WTC11 (cell line): ENCODE results near the gene RAPGEF1. TPM values are rescaled to one million over a fixed set of nuclear protein-coding genes. Genes with fewer than 3 reads are reported as not detected.

Experiments used
- ATAC-seq: fragments of 200-7000 bp; cut with Tn5 transposase; 2 replicates; pipeline ENCODE4 v1.10.0; 2021; ENCODE audit warnings: mild to moderate bottlenecking, moderate library complexity
- CTCF ChIA-PET: fragments of 300-600 bp; sonication (Branson Sonifier 250); formaldehyde crosslinking; loops from one replicate; lab custom pipeline; 2021; ENCODE audit warnings: antibody characterized with exemption; lab: Charles Lee
- POLR2A ChIA-PET: fragments of 350-600 bp; sonication (Branson Sonifier 250); formaldehyde crosslinking; loops from one replicate; lab custom pipeline; 2021; ENCODE audit warnings: antibody characterized with exemption; lab: Charles Lee
- DNase-seq: peaks from one replicate; pipeline ENCODE4 v3.0.0; 2021; ENCODE audit warnings: low spot score
- H3K27ac Mint-ChIP-seq: 2 replicates; pipeline ENCODE4 v1.8.0; 2021; ENCODE audit warnings: mixed read lengths
- H3K27me3 Mint-ChIP-seq: 2 replicates; pipeline ENCODE4 v1.8.0; 2021; ENCODE audit warnings: low read depth, mild to moderate bottlenecking, moderate library complexity, mixed read lengths
- H3K36me3 Mint-ChIP-seq: 2 replicates; pipeline ENCODE4 v1.8.0; 2021; ENCODE audit warnings: mixed read lengths
- H3K4me1 Mint-ChIP-seq: 2 replicates; pipeline ENCODE4 v1.8.0; 2022; ENCODE audit warnings: mixed read lengths
- H3K4me3 Mint-ChIP-seq: 2 replicates; pipeline ENCODE4 v1.8.0; 2021; ENCODE audit warnings: mild to moderate bottlenecking, moderate library complexity, mixed read lengths
- H3K9me3 Mint-ChIP-seq: 2 replicates; pipeline ENCODE4 v1.8.0; 2021; ENCODE audit warnings: mixed read lengths
- ATF1 ChIP-seq: sonication (generic); formaldehyde crosslinking; IDR thresholded peaks from 2 replicates; pipeline ENCODE4 v1.8.1; 2023; ENCODE audit warnings: mild to moderate bottlenecking, moderate library complexity, missing genetic modification reagents
- CREB1 ChIP-seq: sonication (generic); formaldehyde crosslinking; IDR thresholded peaks from 2 replicates; pipeline ENCODE4 v1.8.0; 2023; ENCODE audit warnings: mild to moderate bottlenecking, missing genetic modification reagents
- CREM ChIP-seq: sonication (generic); formaldehyde crosslinking; IDR thresholded peaks from 2 replicates; pipeline ENCODE4 v1.8.1; 2022; ENCODE audit warnings: mild to moderate bottlenecking, missing genetic modification reagents, moderate library complexity
- ESRRA ChIP-seq: sonication (generic); formaldehyde crosslinking; IDR thresholded peaks from 2 replicates; pipeline ENCODE4 v1.8.1; 2022; ENCODE audit warnings: mild to moderate bottlenecking, missing genetic modification reagents, borderline replicate concordance
- FOXP1 ChIP-seq: sonication (generic); formaldehyde crosslinking; IDR thresholded peaks from 2 replicates; pipeline ENCODE4 v1.8.0; 2022; ENCODE audit warnings: missing genetic modification reagents, mild to moderate bottlenecking, moderate library complexity, borderline replicate concordance
- GABPB1 ChIP-seq: sonication (generic); formaldehyde crosslinking; IDR thresholded peaks from 2 replicates; pipeline ENCODE4 v1.8.1; 2023; ENCODE audit warnings: mild to moderate bottlenecking, missing genetic modification reagents
- GTF2I ChIP-seq: fragments of 250-450 bp; sonication (Bioruptor Pico); conservative IDR thresholded peaks from 2 replicates; pipeline ENCODE4 v1.4.0; 2021; ENCODE audit warnings: mild to moderate bottlenecking
- HMGA2 ChIP-seq: fragments of 250-450 bp; sonication (Bioruptor Pico); IDR thresholded peaks from 2 replicates; pipeline ENCODE4 v1.4.0; 2021; ENCODE audit warnings: mild to moderate bottlenecking, moderate library complexity
- IRF2 ChIP-seq: sonication (generic); formaldehyde crosslinking; IDR thresholded peaks from 2 replicates; pipeline ENCODE4 v1.8.0; 2022; ENCODE audit warnings: low read depth, missing genetic modification reagents, borderline replicate concordance
- JUN ChIP-seq: sonication (generic); formaldehyde crosslinking; IDR thresholded peaks from 2 replicates; pipeline ENCODE4 v1.8.0; 2023; ENCODE audit warnings: mild to moderate bottlenecking, missing genetic modification reagents
- PRDM15 ChIP-seq: sonication (generic); formaldehyde crosslinking; IDR thresholded peaks from 2 replicates; pipeline ENCODE4 v1.8.0; 2022; ENCODE audit warnings: missing genetic modification reagents
- RORB ChIP-seq: fragments of 250-450 bp; sonication (Bioruptor Pico); IDR thresholded peaks from 2 replicates; pipeline ENCODE4 v1.9.0; 2021; ENCODE audit warnings: mild to moderate bottlenecking
- SMAD4 ChIP-seq: sonication (generic); formaldehyde crosslinking; IDR thresholded peaks from 2 replicates; pipeline ENCODE4 v1.8.0; 2022; ENCODE audit warnings: mild to moderate bottlenecking, missing genetic modification reagents
- TCF7 ChIP-seq: sonication (generic); formaldehyde crosslinking; IDR thresholded peaks from 2 replicates; pipeline ENCODE4 v1.8.0; 2022; ENCODE audit warnings: mild to moderate bottlenecking, low read depth, missing genetic modification reagents, moderate library complexity
- TEAD4 ChIP-seq: sonication (generic); formaldehyde crosslinking; IDR thresholded peaks from 2 replicates; pipeline ENCODE4 v1.8.0; 2022; ENCODE audit warnings: mild to moderate bottlenecking, missing genetic modification reagents
- USF2 ChIP-seq: sonication (generic); formaldehyde crosslinking; IDR thresholded peaks from 2 replicates; pipeline ENCODE4 v1.8.1; 2023; ENCODE audit warnings: mild to moderate bottlenecking, missing genetic modification reagents, moderate library complexity
- ZNF425 ChIP-seq: fragments of 250-450 bp; sonication (Bioruptor Pico); conservative IDR thresholded peaks from 2 replicates; pipeline ENCODE4 v1.9.0; 2021; ENCODE audit warnings: mild to moderate bottlenecking
- ZNF512 ChIP-seq: sonication (generic); formaldehyde crosslinking; IDR thresholded peaks from 2 replicates; pipeline ENCODE4 v1.8.1; 2022; ENCODE audit warnings: missing genetic modification reagents, borderline replicate concordance
- total RNA-seq: library from RNA; stranded (reverse); gene quantifications from 3 replicates; pipeline ENCODE4 v1.2.3, GENCODE V29; 2021
- TF ChIP-seq, protein P1 (sequence below): sonication (generic); formaldehyde crosslinking; IDR thresholded peaks from 2 replicates; pipeline ENCODE4 v1.8.0; 2022; ENCODE audit warnings: mild to moderate bottlenecking, missing genetic modification reagents
- TF ChIP-seq, protein P2 (sequence below): sonication (generic); formaldehyde crosslinking; IDR thresholded peaks from 2 replicates; pipeline ENCODE4 v1.8.1; 2023; ENCODE audit warnings: mild to moderate bottlenecking, missing genetic modification reagents, moderate library complexity
- TF ChIP-seq, protein P3 (sequence below): fragments of 250-450 bp; sonication (Bioruptor Pico); IDR thresholded peaks from 2 replicates; pipeline ENCODE4 v1.9.0; 2021; ENCODE audit warnings: mild to moderate bottlenecking

RAPGEF1 gene
- total RNA-seq, 1 experiment from 2014 or later: 66.2 TPM

- TF ChIP-seq PRDM15 (CRISPR knock-in tag) (no peak), ZNF425 (no peak), JUN (CRISPR knock-in tag) (no peak)
- TF ChIP-seq, protein P1, sequence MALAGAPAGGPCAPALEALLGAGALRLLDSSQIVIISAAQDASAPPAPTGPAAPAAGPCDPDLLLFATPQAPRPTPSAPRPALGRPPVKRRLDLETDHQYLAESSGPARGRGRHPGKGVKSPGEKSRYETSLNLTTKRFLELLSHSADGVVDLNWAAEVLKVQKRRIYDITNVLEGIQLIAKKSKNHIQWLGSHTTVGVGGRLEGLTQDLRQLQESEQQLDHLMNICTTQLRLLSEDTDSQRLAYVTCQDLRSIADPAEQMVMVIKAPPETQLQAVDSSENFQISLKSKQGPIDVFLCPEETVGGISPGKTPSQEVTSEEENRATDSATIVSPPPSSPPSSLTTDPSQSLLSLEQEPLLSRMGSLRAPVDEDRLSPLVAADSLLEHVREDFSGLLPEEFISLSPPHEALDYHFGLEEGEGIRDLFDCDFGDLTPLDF (CRISPR knock-in tag): no peak
Observed at GRCh38 chr9:131732636-131733289, 7.1 kb downstream of the RAPGEF1 start (continued).

- H3K27ac Mint-ChIP-seq: no peak overlapping the region
- POLR2A ChIA-PET: no interaction called here
- no peak for TF ChIP-seq FOXP1
- no peak for TF ChIP-seq RORB (CRISPR knock-in tag)
- TF ChIP-seq GABPB1: 0 out of 2 replicates have a peak, but pooled peaks have one; percentile 10
- TF ChIP-seq SMAD4 (CRISPR knock-in tag): no peak
- TF ChIP-seq TCF7: no peak
- TF ChIP-seq TEAD4 (CRISPR knock-in tag): no peak
- TF ChIP-seq, protein P2, sequence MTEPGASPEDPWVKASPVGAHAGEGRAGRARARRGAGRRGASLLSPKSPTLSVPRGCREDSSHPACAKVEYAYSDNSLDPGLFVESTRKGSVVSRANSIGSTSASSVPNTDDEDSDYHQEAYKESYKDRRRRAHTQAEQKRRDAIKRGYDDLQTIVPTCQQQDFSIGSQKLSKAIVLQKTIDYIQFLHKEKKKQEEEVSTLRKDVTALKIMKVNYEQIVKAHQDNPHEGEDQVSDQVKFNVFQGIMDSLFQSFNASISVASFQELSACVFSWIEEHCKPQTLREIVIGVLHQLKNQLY (CRISPR knock-in tag): no peak
- no peak for TF ChIP-seq ZNF512
- TF ChIP-seq, all 79 proteins: peak for 1
- no peak overlapping the region for H3K4me3 Mint-ChIP-seq
- peaks cover 78% of the 10 kb centered on the region for H3K4me1 Mint-ChIP-seq
- no peaks in the 10 kb centered on the region for H3K9me3 Mint-ChIP-seq
- H3K36me3 Mint-ChIP-seq: no peaks in the 10 kb centered on the region
- H3K27me3 Mint-ChIP-seq: no peaks in the 10 kb centered on the region
- DNase-seq (no peak), ATAC-seq (no peak)
- CTCF ChIA-PET: interaction anchor here (2.1 kb wide), 1 partner anchor 10 kb away, joined by 7 read pairs; no protein-coding TSS in a partner anchor
Observed at GRCh38 chr9:131732061-131732526, 7.8 kb downstream of the RAPGEF1 start.

DNA sequence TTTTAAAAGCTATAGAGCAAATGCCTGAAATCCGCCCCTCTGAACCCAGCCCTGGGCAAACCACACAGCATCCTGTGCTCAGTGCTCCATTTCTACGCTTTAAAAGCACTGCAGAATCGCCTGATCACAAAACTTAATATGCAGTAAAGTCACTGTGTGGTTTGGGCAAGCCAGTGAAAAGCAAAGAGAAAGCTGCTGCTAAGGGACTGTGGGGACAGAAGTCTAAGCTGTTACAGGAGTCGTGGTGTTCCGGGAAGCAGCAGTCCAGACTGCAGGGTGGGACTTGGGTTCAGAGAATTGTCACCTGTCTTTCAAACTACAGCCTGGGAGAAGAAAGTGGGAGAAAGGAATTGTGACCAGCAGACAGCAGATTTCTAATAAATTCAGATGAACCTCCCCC lies 8.2 kb downstream of the RAPGEF1 start:
- POLR2A ChIA-PET: no interaction called here
- ATAC-seq: no peak
- no peak for DNase-seq
- no peaks in the 10 kb centered on the region for H3K27me3 Mint-ChIP-seq
- H3K4me1 Mint-ChIP-seq: peaks cover 74% of the 10 kb centered on the region
- no peaks in the 10 kb centered on the region for H3K9me3 Mint-ChIP-seq
- H3K4me3 Mint-ChIP-seq: no peak overlapping the region
- H3K27ac Mint-ChIP-seq: peak overlapping the region; percentile 63
- H3K36me3 Mint-ChIP-seq: no peaks in the 10 kb centered on the region
- CTCF ChIA-PET: interaction anchor here (1.0 to 2.1 kb wide), 2 partner anchors 10 to 12 kb away, joined by 4 to 7 read pairs; no protein-coding TSS in a partner anchor
- TF ChIP-seq ATF1 (CRISPR knock-in tag) (no peak), RORB (CRISPR knock-in tag) (no peak), HMGA2 (CRISPR knock-in tag) (no peak), USF2 (CRISPR knock-in tag) (no peak), CREM (no peak), IRF2 (CRISPR knock-in tag) (no peak), GTF2I (CRISPR knock-in tag) (no peak), ESRRA (CRISPR knock-in tag) (no peak), CREB1 (no peak)
- TF ChIP-seq, protein P3, sequence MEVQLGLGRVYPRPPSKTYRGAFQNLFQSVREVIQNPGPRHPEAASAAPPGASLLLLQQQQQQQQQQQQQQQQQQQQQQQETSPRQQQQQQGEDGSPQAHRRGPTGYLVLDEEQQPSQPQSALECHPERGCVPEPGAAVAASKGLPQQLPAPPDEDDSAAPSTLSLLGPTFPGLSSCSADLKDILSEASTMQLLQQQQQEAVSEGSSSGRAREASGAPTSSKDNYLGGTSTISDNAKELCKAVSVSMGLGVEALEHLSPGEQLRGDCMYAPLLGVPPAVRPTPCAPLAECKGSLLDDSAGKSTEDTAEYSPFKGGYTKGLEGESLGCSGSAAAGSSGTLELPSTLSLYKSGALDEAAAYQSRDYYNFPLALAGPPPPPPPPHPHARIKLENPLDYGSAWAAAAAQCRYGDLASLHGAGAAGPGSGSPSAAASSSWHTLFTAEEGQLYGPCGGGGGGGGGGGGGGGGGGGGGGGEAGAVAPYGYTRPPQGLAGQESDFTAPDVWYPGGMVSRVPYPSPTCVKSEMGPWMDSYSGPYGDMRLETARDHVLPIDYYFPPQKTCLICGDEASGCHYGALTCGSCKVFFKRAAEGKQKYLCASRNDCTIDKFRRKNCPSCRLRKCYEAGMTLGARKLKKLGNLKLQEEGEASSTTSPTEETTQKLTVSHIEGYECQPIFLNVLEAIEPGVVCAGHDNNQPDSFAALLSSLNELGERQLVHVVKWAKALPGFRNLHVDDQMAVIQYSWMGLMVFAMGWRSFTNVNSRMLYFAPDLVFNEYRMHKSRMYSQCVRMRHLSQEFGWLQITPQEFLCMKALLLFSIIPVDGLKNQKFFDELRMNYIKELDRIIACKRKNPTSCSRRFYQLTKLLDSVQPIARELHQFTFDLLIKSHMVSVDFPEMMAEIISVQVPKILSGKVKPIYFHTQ (CRISPR knock-in tag): no peak
